ENCODE data around the gene TKT. TPM values are rescaled to one million over a fixed set of nuclear protein-coding genes. Genes with fewer than 3 reads are reported as not detected.

TKT gene
- total RNA-seq, 1 donor from 2014 or later = 564 TPM

DNA sequence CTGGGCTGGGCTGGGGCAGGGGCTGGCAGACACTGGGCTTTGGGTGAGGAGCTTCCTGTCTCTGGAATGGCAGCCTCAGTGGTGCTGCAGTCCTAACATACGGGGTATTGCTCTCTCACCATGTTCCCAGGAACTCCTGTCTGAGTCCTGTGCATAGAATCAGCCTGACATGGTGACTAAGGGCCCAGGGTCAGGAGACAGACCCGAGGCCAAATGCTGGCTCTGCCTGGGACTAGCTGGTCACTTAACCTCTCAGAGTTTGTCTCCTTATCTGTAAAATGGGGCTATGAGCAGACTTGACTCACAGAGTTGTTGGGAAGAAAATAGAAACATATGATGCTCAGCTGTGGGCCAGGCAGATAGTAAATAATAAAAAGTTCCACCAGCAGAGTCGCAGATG, 66.5 kb downstream of the TKT start:
- DNase-seq (ENCODE audit: low read depth, low spot score) = no peak
- TF ChIP-seq, protein P1, sequence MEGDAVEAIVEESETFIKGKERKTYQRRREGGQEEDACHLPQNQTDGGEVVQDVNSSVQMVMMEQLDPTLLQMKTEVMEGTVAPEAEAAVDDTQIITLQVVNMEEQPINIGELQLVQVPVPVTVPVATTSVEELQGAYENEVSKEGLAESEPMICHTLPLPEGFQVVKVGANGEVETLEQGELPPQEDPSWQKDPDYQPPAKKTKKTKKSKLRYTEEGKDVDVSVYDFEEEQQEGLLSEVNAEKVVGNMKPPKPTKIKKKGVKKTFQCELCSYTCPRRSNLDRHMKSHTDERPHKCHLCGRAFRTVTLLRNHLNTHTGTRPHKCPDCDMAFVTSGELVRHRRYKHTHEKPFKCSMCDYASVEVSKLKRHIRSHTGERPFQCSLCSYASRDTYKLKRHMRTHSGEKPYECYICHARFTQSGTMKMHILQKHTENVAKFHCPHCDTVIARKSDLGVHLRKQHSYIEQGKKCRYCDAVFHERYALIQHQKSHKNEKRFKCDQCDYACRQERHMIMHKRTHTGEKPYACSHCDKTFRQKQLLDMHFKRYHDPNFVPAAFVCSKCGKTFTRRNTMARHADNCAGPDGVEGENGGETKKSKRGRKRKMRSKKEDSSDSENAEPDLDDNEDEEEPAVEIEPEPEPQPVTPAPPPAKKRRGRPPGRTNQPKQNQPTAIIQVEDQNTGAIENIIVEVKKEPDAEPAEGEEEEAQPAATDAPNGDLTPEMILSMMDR (conservative IDR thresholded peaks at IDR 0.05) = no peak
- Mint-ChIP-seq H3K27me3 (ENCODE audit: low read depth) (no peaks in the 10 kb centered on the region), H3K4me1 (no peaks in the 10 kb centered on the region), H3K36me3 (ENCODE audit: low read depth) (no peaks in the 10 kb centered on the region), H3K9me3 (no peaks in the 10 kb centered on the region), H3K4me3 (no peak overlapping the region), H3K27ac (ENCODE audit: unreplicated experiment) (no peak overlapping the region)

DNA sequence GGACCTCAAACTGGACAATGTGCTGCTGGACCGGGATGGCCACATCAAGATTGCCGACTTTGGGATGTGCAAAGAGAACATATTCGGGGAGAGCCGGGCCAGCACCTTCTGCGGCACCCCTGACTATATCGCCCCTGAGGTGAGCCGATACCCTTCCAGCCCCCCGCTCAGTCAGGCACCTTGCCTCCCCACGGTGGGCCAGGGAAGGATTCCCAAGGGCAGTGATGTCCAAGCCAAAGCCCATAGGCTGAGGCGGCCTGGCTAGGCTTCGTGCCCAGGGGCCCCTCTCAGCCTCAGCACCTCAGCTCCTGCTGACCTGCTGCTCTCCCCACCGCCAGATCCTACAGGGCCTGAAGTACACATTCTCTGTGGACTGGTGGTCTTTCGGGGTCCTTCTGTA, 67.1 kb downstream of the TKT start:
- TF ChIP-seq, protein P1 (conservative IDR thresholded peaks at IDR 0.05) = no peak
- H3K4me3 Mint-ChIP-seq = no peak overlapping the region
- H3K4me1 Mint-ChIP-seq = no peaks in the 10 kb centered on the region
- no peak overlapping the region for H3K27ac Mint-ChIP-seq (ENCODE audit: unreplicated experiment)
- no peaks in the 10 kb centered on the region for H3K9me3 Mint-ChIP-seq
- no peaks in the 10 kb centered on the region for H3K27me3 Mint-ChIP-seq (ENCODE audit: low read depth)
- H3K36me3 Mint-ChIP-seq (ENCODE audit: low read depth) = no peaks in the 10 kb centered on the region
- DNase-seq (ENCODE audit: low read depth, low spot score) = no peak

DNA sequence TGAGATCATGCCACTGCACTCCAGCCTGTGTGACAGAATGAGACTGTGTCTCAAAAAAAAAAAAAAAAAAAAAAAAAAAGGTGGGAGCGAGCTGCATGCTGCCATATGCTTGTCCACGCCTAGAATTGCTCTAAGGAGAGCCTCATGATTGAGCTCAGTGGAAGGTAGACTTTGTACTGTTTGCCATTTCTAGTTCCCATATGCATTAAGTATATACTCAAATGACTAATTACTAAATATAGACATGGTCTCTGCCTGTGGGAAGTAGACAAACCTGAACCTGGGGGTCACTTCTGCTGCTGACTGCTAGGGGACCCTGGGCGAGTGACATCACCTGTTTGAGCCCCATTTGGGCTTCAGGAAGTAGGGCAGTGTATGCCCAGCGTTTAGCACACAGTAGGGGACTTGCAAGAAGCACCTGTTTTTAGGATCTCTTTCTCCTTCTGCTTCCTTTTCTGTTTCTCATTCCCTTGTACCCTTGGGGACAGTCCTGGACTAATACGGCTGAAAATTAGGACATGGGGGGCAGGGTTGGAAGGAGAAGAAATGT, 67.6 kb downstream of the TKT start:
- TF ChIP-seq, protein P1 (conservative IDR thresholded peaks at IDR 0.05) = no peak
- no peaks in the 10 kb centered on the region for H3K36me3 Mint-ChIP-seq (ENCODE audit: low read depth)

DNA sequence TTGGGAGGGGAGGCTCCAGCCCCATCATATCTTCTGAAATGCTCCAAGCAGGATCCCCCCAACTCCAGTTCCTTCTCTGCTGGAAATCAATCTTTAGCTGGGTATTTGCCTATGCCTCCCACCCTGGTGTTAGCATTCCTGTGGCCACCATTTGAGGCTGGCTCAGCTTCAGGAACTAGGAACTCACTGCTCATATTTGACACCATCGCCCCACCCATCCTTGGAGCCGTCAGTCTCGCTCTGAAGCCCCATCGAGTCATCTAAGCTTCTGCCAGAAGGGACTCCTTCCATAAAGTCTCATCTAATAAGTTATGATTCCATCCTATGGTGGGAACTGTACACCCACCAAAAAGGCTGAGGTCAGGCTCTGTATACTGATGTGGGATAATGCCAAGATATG, 68.4 kb downstream of the TKT start:
- no peak for DNase-seq (ENCODE audit: low read depth, low spot score)
- Mint-ChIP-seq H3K9me3 (no peaks in the 10 kb centered on the region), H3K27ac (ENCODE audit: unreplicated experiment) (no peak overlapping the region), H3K27me3 (ENCODE audit: low read depth) (no peaks in the 10 kb centered on the region), H3K36me3 (ENCODE audit: low read depth) (no peaks in the 10 kb centered on the region), H3K4me3 (no peak overlapping the region), H3K4me1 (peaks cover 8% of the 10 kb centered on the region)
- TF ChIP-seq, protein P1 (conservative IDR thresholded peaks at IDR 0.05) = no peak

More for the DNA sequence above, 67.6 kb downstream of the TKT start:
- H3K9me3 Mint-ChIP-seq = no peaks in the 10 kb centered on the region
- no peak overlapping the region for H3K27ac Mint-ChIP-seq (ENCODE audit: unreplicated experiment)
- no peaks in the 10 kb centered on the region for H3K27me3 Mint-ChIP-seq (ENCODE audit: low read depth)
- no peak for DNase-seq (ENCODE audit: low read depth, low spot score)
- H3K4me3 Mint-ChIP-seq = no peak overlapping the region
- H3K4me1 Mint-ChIP-seq = peaks cover under 1% of the 10 kb centered on the region

DNA sequence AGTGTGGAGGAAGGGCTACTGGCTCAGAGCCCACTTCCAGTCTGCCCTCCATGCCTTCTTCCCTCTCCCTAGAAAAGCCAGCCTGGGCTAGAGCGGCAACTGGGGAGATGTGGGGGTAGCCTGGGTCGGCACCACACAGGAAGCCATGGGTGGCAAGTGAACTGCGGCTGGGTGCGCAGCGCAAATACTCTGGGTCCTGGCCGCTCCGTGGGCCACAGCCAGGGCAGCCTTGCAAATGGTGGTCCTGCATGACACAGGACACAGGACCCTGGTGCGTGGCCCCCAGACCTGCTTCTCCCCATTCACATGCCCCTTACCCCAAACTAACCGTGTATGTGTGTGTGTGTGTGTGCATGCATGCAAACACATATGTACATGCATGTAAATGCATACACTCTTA, 69.1 kb downstream of the TKT start:
- Mint-ChIP-seq H3K9me3 (no peaks in the 10 kb centered on the region), H3K27me3 (ENCODE audit: low read depth) (no peaks in the 10 kb centered on the region), H3K4me1 (peaks cover 9% of the 10 kb centered on the region), H3K27ac (ENCODE audit: unreplicated experiment) (peak overlapping the region; percentile 65), H3K36me3 (ENCODE audit: low read depth) (no peaks in the 10 kb centered on the region), H3K4me3 (no peak overlapping the region)
- TF ChIP-seq, protein P1 (conservative IDR thresholded peaks at IDR 0.05) = no peak
- DNase-seq (ENCODE audit: low read depth, low spot score) = no peak

Measured in neural crest cell (in vitro differentiated cells).